ENCODE data around the gene TFAP2B.

Gene TFAP2B

DNA sequence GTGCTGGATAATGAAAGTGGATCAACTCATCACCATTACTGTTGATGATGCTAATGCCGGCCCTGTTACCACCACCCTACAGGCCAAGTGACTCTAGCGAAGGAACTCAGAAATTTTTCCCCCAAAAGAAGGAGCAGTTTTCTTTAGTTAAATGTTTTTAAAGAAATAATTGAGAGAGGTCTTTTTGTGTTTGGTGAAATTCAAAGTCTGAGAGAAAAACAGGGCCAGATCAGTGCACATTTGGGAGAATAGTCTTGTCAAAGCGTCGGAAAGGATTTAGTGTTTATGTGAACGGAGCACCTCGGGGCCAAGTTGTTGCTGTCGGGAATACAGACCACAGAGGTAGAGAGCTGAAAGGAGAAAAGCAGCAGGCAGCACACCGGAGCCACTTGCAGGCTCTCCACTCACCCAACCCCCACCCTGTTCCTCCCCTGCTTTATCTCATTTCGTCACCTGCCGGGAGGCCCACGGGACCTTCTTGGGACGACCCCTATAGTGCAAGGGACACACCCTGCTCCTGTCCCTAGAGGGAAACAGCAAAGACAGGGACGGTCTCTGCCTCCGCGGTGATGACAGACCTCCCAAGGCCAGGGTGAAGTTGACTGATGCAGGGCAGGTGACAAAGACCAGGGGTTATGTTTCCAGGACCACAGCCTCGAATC is 6.8 kb downstream of the TFAP2B start:
- H3K27me3 ChIP-seq (replicated peaks): peaks cover 32% of the 10 kb centered on the region
- no peaks in the 10 kb centered on the region for H3K36me3 ChIP-seq (replicated peaks)
- in situ Hi-C loops (cut with HindIII; ENCODE audit: low pct_ligation_motif_present, low sequenced_read_pairs): no loop called here
- H3K27ac ChIP-seq: no peak overlapping the region
- no peak overlapping the region for H3K4me3 ChIP-seq (ENCODE audit: low read depth, low read length)
- no peak for TF ChIP-seq CTCF (IDR thresholded peaks at IDR 0.05; ENCODE audit: low read depth, low read length, missing control alignments)
- no peak for DNase-seq

DNA sequence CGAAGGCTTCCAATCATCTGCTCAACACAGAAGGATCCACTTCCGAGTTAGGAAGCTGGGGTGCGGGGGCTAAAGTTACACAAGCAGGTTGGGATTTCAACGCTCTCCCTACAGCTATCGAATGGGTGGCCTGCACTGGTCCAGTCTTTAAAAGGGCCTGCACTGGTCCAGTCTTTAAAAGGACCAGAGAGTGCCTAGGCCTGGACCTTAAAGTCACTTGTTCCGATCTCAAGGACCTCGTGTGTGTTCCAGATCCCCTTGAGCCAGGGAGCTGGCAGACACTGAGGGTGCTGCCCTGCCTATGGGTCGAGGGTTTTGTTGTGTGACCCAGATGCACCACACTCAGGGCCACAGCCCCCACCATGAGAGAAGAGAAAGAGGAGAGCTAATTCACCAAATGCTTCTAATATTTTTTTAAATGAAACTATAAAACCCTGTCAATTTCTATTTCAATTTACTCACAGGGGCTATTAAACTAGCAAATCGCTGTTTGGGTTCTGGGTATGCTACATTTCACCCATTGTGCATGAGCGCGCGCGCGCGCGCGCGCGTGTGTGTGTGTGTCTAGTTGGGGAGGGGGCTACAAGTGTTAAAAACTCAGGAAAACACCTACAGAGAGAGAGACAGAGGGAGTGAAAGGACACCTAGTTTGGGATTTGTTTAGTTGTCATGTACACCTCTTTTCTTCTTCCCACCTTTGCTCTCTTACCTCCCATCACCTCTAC is 7.5 kb downstream of the TFAP2B start:
- no peak for DNase-seq
- H3K36me3 ChIP-seq (replicated peaks): no peaks in the 10 kb centered on the region
- H3K27ac ChIP-seq: no peak overlapping the region
- no peak overlapping the region for H3K4me3 ChIP-seq (ENCODE audit: low read depth, low read length)
- peaks cover 25% of the 10 kb centered on the region for H3K27me3 ChIP-seq (replicated peaks)
- TF ChIP-seq CTCF (IDR thresholded peaks at IDR 0.05; ENCODE audit: low read depth, low read length, missing control alignments): no peak
- in situ Hi-C loops (cut with HindIII; ENCODE audit: low pct_ligation_motif_present, low sequenced_read_pairs): no loop called here

DNA sequence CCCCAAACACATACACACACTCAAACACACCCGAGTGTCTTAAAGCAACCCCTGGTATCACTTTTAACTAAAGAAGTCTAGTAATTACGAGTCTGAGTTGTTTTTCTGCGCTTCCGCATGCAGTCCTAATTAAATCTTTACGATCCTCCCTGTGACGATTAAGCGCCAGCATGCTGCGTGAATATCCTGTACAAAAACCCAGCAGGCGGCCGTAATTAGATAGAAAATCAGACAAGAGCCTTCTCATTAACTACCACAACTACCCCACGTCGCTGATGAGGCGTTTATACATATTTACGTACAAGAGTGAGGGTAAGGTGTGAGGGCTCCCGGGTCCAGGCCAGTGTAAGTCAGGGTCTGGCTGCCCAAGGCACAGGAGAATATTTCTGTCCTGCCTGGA is 8.1 kb downstream of the TFAP2B start:
- no peak for TF ChIP-seq CTCF (IDR thresholded peaks at IDR 0.05; ENCODE audit: low read depth, low read length, missing control alignments)
- no peak for DNase-seq
- no peak overlapping the region for H3K4me3 ChIP-seq (ENCODE audit: low read depth, low read length)
- no peak overlapping the region for H3K27ac ChIP-seq
- peaks cover 20% of the 10 kb centered on the region for H3K27me3 ChIP-seq (replicated peaks)
- in situ Hi-C loops (cut with HindIII; ENCODE audit: low pct_ligation_motif_present, low sequenced_read_pairs): no loop called here
- H3K36me3 ChIP-seq (replicated peaks): no peaks in the 10 kb centered on the region

DNA sequence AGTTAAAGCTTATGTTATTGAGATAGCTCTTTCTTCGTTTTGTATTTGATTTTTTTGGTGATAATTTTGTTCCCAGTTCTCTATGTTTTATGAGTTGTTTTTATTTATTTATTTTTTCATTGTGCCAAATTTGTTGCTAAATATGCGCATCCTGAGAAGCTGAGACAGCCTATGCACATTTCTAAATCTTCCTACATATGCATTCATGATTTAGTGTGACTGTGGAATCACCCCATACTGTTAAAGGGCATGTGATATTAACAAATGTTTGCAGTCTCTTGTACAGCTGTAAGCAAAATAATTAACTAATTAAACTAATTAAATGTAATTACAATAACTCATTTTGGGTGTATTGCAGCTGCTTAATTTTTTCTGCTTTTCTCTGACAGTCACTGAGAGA is 10.4 kb downstream of the TFAP2B start:
- Histone ChIP-seq H3K36me3 (replicated peaks) (no peaks in the 10 kb centered on the region), H3K27me3 (replicated peaks) (peaks cover 5% of the 10 kb centered on the region), H3K27ac (no peak overlapping the region), H3K4me3 (ENCODE audit: low read depth, low read length) (no peak overlapping the region)
- no peak for TF ChIP-seq CTCF (IDR thresholded peaks at IDR 0.05; ENCODE audit: low read depth, low read length, missing control alignments)
- DNase-seq: no peak
- in situ Hi-C loops (cut with HindIII; ENCODE audit: low pct_ligation_motif_present, low sequenced_read_pairs): no loop called here

GRCh38 chr6:50829898-50830444 is 11.3 kb downstream of the TFAP2B start:
- in situ Hi-C loops (cut with HindIII; ENCODE audit: low pct_ligation_motif_present, low sequenced_read_pairs): no loop called here
- no peak for TF ChIP-seq CTCF (IDR thresholded peaks at IDR 0.05; ENCODE audit: low read depth, low read length, missing control alignments)
- H3K27me3 ChIP-seq (replicated peaks): no peaks in the 10 kb centered on the region
- no peak for DNase-seq
- H3K4me3 ChIP-seq (ENCODE audit: low read depth, low read length): no peak overlapping the region
- no peak overlapping the region for H3K27ac ChIP-seq
- H3K36me3 ChIP-seq (replicated peaks): no peaks in the 10 kb centered on the region
